GM23338 (cell line): ENCODE data around the gene MYCN. TPM values are rescaled to one million over a fixed set of nuclear protein-coding genes. Genes with fewer than 3 reads are reported as not detected.

Experiments used
- ATAC-seq: fragments of 200-7000 bp; cut with Tn5 transposase; 3 replicates; pipeline ENCODE4 v1.9.1; 2020
- DNase-seq: peaks from one replicate; pipeline ENCODE4 v3.0.0-alpha.2; 2015; ENCODE audit warnings: low spot score
- H2AFZ ChIP-seq: fragments of 200-600 bp; sonication (generic); 2 replicates; pipeline ENCODE4 v1.8.0; 2016; ENCODE audit warnings: antibody characterized with exemption, mild to moderate bottlenecking, moderate library complexity
- H3F3A ChIP-seq: fragments of 200-600 bp; sonication (generic); replicated peaks from 2 replicates; pipeline ENCODE4 v1.8.0; 2017; ENCODE audit warnings: antibody characterized with exemption, mixed run types, low read depth
- H3K27ac ChIP-seq: fragments of 200-600 bp; sonication (generic); 2 replicates; pipeline ENCODE4 v1.6.1; 2016; ENCODE audit warnings: low read depth
- H3K27me3 ChIP-seq: fragments of 200-600 bp; sonication (generic); 2 replicates; pipeline ENCODE4 v1.8.0; 2016; ENCODE audit warnings: mild to moderate bottlenecking, mixed run types, moderate library complexity; ENCODE audit not compliant: insufficient read depth
- H3K36me3 ChIP-seq: fragments of 200-600 bp; sonication (generic); 2 replicates; pipeline ENCODE4 v1.8.0; 2016; ENCODE audit warnings: mild to moderate bottlenecking; ENCODE audit not compliant: insufficient read depth
- H3K4me1 ChIP-seq: fragments of 200-600 bp; sonication (generic); 2 replicates; pipeline ENCODE4 v1.8.0; 2016; ENCODE audit warnings: mild to moderate bottlenecking, moderate library complexity; ENCODE audit not compliant: insufficient read depth
- H3K4me2 ChIP-seq: fragments of 200-600 bp; sonication (generic); 2 replicates; pipeline ENCODE4 v1.7.1; 2017; ENCODE audit warnings: mixed run types
- H3K4me3 ChIP-seq: fragments of 200-600 bp; sonication (generic); 2 replicates; pipeline ENCODE4 v1.6.1; 2016; ENCODE audit warnings: mixed run types
- H3K79me2 ChIP-seq: fragments of 200-600 bp; sonication (generic); replicated peaks from 2 replicates; pipeline ENCODE4 v1.8.0; 2017; ENCODE audit warnings: mild to moderate bottlenecking; ENCODE audit not compliant: insufficient read depth
- H3K9me2 ChIP-seq: fragments of 200-600 bp; sonication (generic); 2 replicates; pipeline ENCODE4 v1.8.0; 2017; ENCODE audit not compliant: insufficient read depth
- H4K20me1 ChIP-seq: fragments of 200-600 bp; sonication (generic); replicated peaks from 2 replicates; pipeline ENCODE4 v1.8.0; 2017; ENCODE audit warnings: mild to moderate bottlenecking; ENCODE audit not compliant: insufficient read depth
- H3K27ac Mint-ChIP-seq: 2 replicates; pipeline ENCODE4 v1.8.0; 2020; ENCODE audit warnings: inconsistent platforms, mild to moderate bottlenecking, moderate library complexity, mixed read lengths
- H3K27me3 Mint-ChIP-seq: 3 replicates; pipeline ENCODE4 v1.8.0; 2022; ENCODE audit warnings: low read depth, mild to moderate bottlenecking, moderate library complexity, mixed read lengths, inconsistent platforms; ENCODE audit not compliant: insufficient read depth, poor library complexity
- H3K36me3 Mint-ChIP-seq: 3 replicates; pipeline ENCODE4 v1.8.0; 2021; ENCODE audit warnings: low read depth, mild to moderate bottlenecking, inconsistent platforms, moderate library complexity, mixed read lengths
- H3K4me1 Mint-ChIP-seq: 3 replicates; pipeline ENCODE4 v1.8.0; 2020; ENCODE audit warnings: mild to moderate bottlenecking, inconsistent platforms, mixed read lengths
- H3K4me3 Mint-ChIP-seq: 3 replicates; pipeline ENCODE4 v1.8.0; 2021; ENCODE audit warnings: moderate library complexity, mild to moderate bottlenecking, inconsistent platforms, mixed read lengths
- H3K9me3 Mint-ChIP-seq: 3 replicates; pipeline ENCODE4 v1.8.0; 2020; ENCODE audit warnings: moderate library complexity, mild to moderate bottlenecking, inconsistent platforms, mixed read lengths
- ZNF331 ChIP-seq: fragments of 250-450 bp; sonication (Bioruptor Pico); IDR thresholded peaks from 2 replicates; pipeline ENCODE4 v1.5.0; 2020; ENCODE audit warnings: low read depth, mild to moderate bottlenecking, moderate library complexity
- ZNF462 ChIP-seq: fragments of 250-450 bp; sonication (Bioruptor Pico); IDR thresholded peaks from 2 replicates; pipeline ENCODE4 v1.5.0; 2020; ENCODE audit warnings: mild to moderate bottlenecking, moderate library complexity
- polyA plus RNA-seq: library from polyadenylated mRNA; unstranded; fragments of >200 nt; fragmentation: Nextera tagmentation; extraction: Ambion mirVana; gene quantifications from 2 replicates; pipeline ENCODE4 v1.2.1, GENCODE V29; 2016
- total RNA-seq: library from RNA; depleted of rRNA; stranded (reverse); fragments of >200 nt; shearing (Covaris generic); gene quantifications from 2 replicates; pipeline ENCODE4 v1.2.3, GENCODE V29; 2014
- TF ChIP-seq, protein P1 (sequence below), 2 experiments: fragments of 200-600 bp in 1 of 2; sonication (generic) in 1 of 2; conservative IDR thresholded peaks; 2 replicates each; pipeline versions ENCODE4 v1.5.1 to v1.6.1; 2016 to 2017; ENCODE audit warnings: antibody characterized with exemption in 2 of 2, low read depth in 2 of 2, mild to moderate bottlenecking in 2 of 2, moderate library complexity in 1 of 2

Gene MYCN
- total and polyA plus RNA-seq, 2 experiments from 2014 or later: 50.8 to 145 TPM

DNA sequence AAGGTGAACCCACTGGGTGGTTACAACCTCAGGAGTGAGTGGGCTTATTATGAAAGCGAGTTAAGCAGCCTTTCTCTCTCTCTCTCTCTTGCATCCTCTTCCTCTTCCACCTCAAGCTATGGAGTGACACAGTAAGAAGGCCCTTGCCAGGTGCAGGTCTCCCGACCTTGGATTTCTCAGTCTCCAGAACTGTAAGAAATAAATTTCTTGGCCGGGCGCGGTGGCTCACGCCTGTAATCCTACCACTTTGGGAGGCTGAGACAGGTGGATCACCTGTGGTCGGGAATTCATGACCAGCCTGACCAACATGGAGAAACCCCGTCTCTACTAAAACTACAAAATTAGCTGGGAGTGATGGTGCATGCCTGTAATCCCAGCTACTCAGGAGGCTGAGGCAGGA is 14.4 kb downstream of the MYCN start:
- H3K27ac Mint-ChIP-seq: no peak overlapping the region
- Histone ChIP-seq H3K4me3 (no peak overlapping the region), H3K27ac (no peak overlapping the region), H3K4me1 (peaks cover 15% of the 10 kb centered on the region), H3F3A (peaks cover 12% of the 10 kb centered on the region), H4K20me1 (no peaks in the 10 kb centered on the region), H3K9me2 (0 out of 2 replicates have a peak, but pooled peaks cover 7% of the 10 kb centered on the region), H2AFZ (no peak overlapping the region), H3K4me2 (no peak overlapping the region), H3K36me3 (no peaks in the 10 kb centered on the region), H3K79me2 (no peaks in the 10 kb centered on the region), H3K27me3 (no peaks in the 10 kb centered on the region)
- ATAC-seq (no peak), DNase-seq (no peak)
- peaks cover 50% of the 10 kb centered on the region for H3K4me1 Mint-ChIP-seq
- peaks cover 5% of the 10 kb centered on the region for H3K27me3 Mint-ChIP-seq
- TF ChIP-seq ZNF462 (CRISPR knock-in tag) (no peak), ZNF331 (no peak)
- TF ChIP-seq, protein P1, sequence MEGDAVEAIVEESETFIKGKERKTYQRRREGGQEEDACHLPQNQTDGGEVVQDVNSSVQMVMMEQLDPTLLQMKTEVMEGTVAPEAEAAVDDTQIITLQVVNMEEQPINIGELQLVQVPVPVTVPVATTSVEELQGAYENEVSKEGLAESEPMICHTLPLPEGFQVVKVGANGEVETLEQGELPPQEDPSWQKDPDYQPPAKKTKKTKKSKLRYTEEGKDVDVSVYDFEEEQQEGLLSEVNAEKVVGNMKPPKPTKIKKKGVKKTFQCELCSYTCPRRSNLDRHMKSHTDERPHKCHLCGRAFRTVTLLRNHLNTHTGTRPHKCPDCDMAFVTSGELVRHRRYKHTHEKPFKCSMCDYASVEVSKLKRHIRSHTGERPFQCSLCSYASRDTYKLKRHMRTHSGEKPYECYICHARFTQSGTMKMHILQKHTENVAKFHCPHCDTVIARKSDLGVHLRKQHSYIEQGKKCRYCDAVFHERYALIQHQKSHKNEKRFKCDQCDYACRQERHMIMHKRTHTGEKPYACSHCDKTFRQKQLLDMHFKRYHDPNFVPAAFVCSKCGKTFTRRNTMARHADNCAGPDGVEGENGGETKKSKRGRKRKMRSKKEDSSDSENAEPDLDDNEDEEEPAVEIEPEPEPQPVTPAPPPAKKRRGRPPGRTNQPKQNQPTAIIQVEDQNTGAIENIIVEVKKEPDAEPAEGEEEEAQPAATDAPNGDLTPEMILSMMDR (conservative IDR thresholded peaks at IDR 0.05; ENCODE audit: low read depth in 2 of 2): no peak
- H3K9me3 Mint-ChIP-seq: no peaks in the 10 kb centered on the region
- H3K36me3 Mint-ChIP-seq: no peaks in the 10 kb centered on the region
- no peak overlapping the region for H3K4me3 Mint-ChIP-seq
